ENCODE measurements around the gene COL17A1.

COL17A1 gene

GRCh38 chr10:104032144-104032775 lies 53.4 kb downstream of the COL17A1 start:
- DNase-seq: no peak

GRCh38 chr10:104031631-104032030 lies 54.0 kb downstream of the COL17A1 start:
- no peak for DNase-seq

GRCh38 chr10:104029521-104029860 lies 56.2 kb downstream of the COL17A1 start:
- DNase-seq: no peak

- no peak for DNase-seq
Observed at GRCh38 chr10:104028823-104029520, 56.7 kb downstream of the COL17A1 start.

GRCh38 chr10:104028146-104028545 lies 57.5 kb downstream of the COL17A1 start:
- peak; percentile 23 for DNase-seq

GRCh38 chr10:104026762-104027161 lies 58.9 kb downstream of the COL17A1 start:
- DNase-seq: no peak

- DNase-seq: no peak
Observed at GRCh38 chr10:104025524-104025923, 60.2 kb downstream of the COL17A1 start.

GRCh38 chr10:104022026-104022425 lies 63.7 kb downstream of the COL17A1 start:
- no peak for DNase-seq

GRCh38 chr10:104021246-104021645 lies 64.4 kb downstream of the COL17A1 start:
- DNase-seq: no peak

GRCh38 chr10:104020020-104020419 lies 65.7 kb downstream of the COL17A1 start:
- no peak for DNase-seq

GRCh38 chr10:104018471-104018870 lies 67.2 kb downstream of the COL17A1 start:
- DNase-seq: no peak

GRCh38 chr10:104016661-104017060 lies 69.0 kb downstream of the COL17A1 start:
- no peak for DNase-seq

GRCh38 chr10:104014176-104014575 lies 71.5 kb downstream of the COL17A1 start:
- no peak for DNase-seq

- no peak for DNase-seq
Observed at GRCh38 chr10:104013489-104013888, 72.2 kb downstream of the COL17A1 start.

- no peak for DNase-seq
Observed at GRCh38 chr10:104011904-104012303, 73.8 kb downstream of the COL17A1 start.

GRCh38 chr10:104005172-104005863 lies 80.4 kb downstream of the COL17A1 start:
- no peak for DNase-seq

- DNase-seq: no peak
Observed at GRCh38 chr10:104002911-104003310, 82.8 kb downstream of the COL17A1 start.

- no peak for DNase-seq
Observed at GRCh38 chr10:103998805-103999204, 86.9 kb downstream of the COL17A1 start.

GRCh38 chr10:103995134-103995533 lies 90.5 kb downstream of the COL17A1 start:
- DNase-seq: no peak

GRCh38 chr10:103991393-103992128 lies 94.1 kb downstream of the COL17A1 start:
- no peak for DNase-seq

- DNase-seq: no peak
Observed at GRCh38 chr10:103990531-103990930, 95.1 kb downstream of the COL17A1 start.

- DNase-seq: no peak
Observed at GRCh38 chr10:103990121-103990520, 95.6 kb downstream of the COL17A1 start.

- DNase-seq: no peak
Observed at GRCh38 chr10:103986360-103986759, 99.3 kb downstream of the COL17A1 start.

GRCh38 chr10:103985726-103986125 lies 100.0 kb downstream of the COL17A1 start:
- DNase-seq: no peak
